Activated naive CD8-positive, alpha-beta T cell treated with anti-CD3 and anti-CD28 coated beads, Interleukin-2, amount 10 ng/mL, durations not matched to agents 7 days and 5 days (primary cell): Measurements from ENCODE around the gene MTG1. TPM values are rescaled to one million over a fixed set of nuclear protein-coding genes. Genes with fewer than 3 reads are reported as not detected.

Source experiments
- ATAC-seq: fragments of 150-1000 bp; cut with Tn5 transposase; one replicate; pipeline ENCODE4 v1.10.0; 2021; ENCODE audit warnings: low read depth, moderate library complexity
- POLR2A ChIA-PET: fragments of 350-600 bp; sonication (Branson Sonifier 250); formaldehyde crosslinking; loops from one replicate; lab custom pipeline; 2021; ENCODE audit warnings: antibody characterized with exemption; lab: Charles Lee
- DNase-seq: peaks from one replicate; pipeline ENCODE4 v3.0.0; 2021
- H3K27ac Mint-ChIP-seq: one replicate; pipeline ENCODE4 v1.8.0; 2022; ENCODE audit warnings: mild to moderate bottlenecking, mixed read lengths
- H3K27me3 Mint-ChIP-seq: one replicate; pipeline ENCODE4 v1.8.0; 2022; ENCODE audit warnings: mild to moderate bottlenecking, moderate library complexity, mixed read lengths
- H3K36me3 Mint-ChIP-seq: one replicate; pipeline ENCODE4 v1.8.0; 2021; ENCODE audit warnings: mild to moderate bottlenecking, mixed read lengths
- H3K4me1 Mint-ChIP-seq: one replicate; pipeline ENCODE4 v1.8.0; 2021; ENCODE audit warnings: mixed read lengths
- H3K4me3 Mint-ChIP-seq: one replicate; pipeline ENCODE4 v1.8.0; 2022; ENCODE audit warnings: mild to moderate bottlenecking, moderate library complexity, mixed read lengths
- H3K9me3 Mint-ChIP-seq: one replicate; pipeline ENCODE4 v1.8.0; 2021; ENCODE audit warnings: mixed read lengths
- total RNA-seq, 2 experiments: library from RNA; stranded (reverse); gene quantifications; one replicate each; pipeline ENCODE4 v1.2.3, GENCODE V29; 2021

MTG1 gene
- total RNA-seq, 2 experiments from 2014 or later = 53.7 to 56.6 TPM

GRCh38 chr10:133388973-133389818 lies 4.8 kb upstream of the MTG1 start:
- peak; percentile 64 for DNase-seq
- Mint-ChIP-seq H3K27ac (peak overlapping the region; percentile 99), H3K4me1 (peaks cover 31% of the 10 kb centered on the region), H3K4me3 (peak overlapping the region; percentile 85), H3K27me3 (no peaks in the 10 kb centered on the region), H3K36me3 (peaks cover 2% of the 10 kb centered on the region), H3K9me3 (no peaks in the 10 kb centered on the region)
- POLR2A ChIA-PET = interaction anchor here (0.6 to 3.7 kb wide), 6 partner anchors 8 to 130 kb away, joined by 3 to 18 read pairs (median 8); partner anchors contain the start of genes ECHS1, FUOM and PAOX
- peak; percentile 59 for ATAC-seq

GRCh38 chr10:133390597-133391248 lies 3.2 kb upstream of the MTG1 start:
- H3K27me3 Mint-ChIP-seq = no peaks in the 10 kb centered on the region
- peaks cover 34% of the 10 kb centered on the region for H3K4me1 Mint-ChIP-seq
- ATAC-seq (no peak), DNase-seq (no peak)
- H3K27ac Mint-ChIP-seq = peak overlapping the region; percentile 98
- peaks cover 5% of the 10 kb centered on the region for H3K36me3 Mint-ChIP-seq
- peak overlapping the region; percentile 76 for H3K4me3 Mint-ChIP-seq
- no peaks in the 10 kb centered on the region for H3K9me3 Mint-ChIP-seq
- POLR2A ChIA-PET = interaction anchor here (1.1 to 3.7 kb wide), 8 partner anchors 10 to 132 kb away, joined by 3 to 18 read pairs (median 6); partner anchors contain the start of genes CALY, ECHS1, FUOM and PAOX

DNA sequence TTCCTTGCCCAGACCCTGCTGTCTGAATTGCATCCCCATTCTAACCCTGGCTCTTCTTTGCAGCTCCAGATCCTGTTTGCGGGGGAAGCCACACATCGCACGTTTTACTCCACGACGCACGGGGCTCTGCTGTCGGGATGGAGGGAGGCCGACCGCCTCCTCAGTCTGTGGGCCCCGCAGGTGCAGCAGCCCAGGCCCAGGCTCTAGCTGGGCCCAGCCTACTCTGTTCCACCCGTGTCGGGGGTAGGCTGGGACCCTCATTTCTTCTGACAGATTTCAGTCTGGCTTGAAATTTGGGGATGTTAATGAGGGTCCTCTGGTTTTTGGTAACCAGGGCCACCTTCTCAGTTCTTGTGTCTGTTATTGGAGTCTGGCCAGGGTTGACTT lies 2.7 kb upstream of the MTG1 start:
- DNase-seq = no peak
- Mint-ChIP-seq H3K36me3 (peaks cover 4% of the 10 kb centered on the region), H3K4me3 (peak overlapping the region; percentile 44), H3K9me3 (no peaks in the 10 kb centered on the region), H3K4me1 (peaks cover 34% of the 10 kb centered on the region), H3K27ac (peak overlapping the region; percentile 98), H3K27me3 (no peaks in the 10 kb centered on the region)
- POLR2A ChIA-PET = interaction anchor here (1.1 to 3.7 kb wide), 6 partner anchors 10 to 37 kb away, joined by 3 to 18 read pairs (median 8); partner anchors contain the start of genes ECHS1, FUOM and PAOX
- no peak for ATAC-seq

- no peak overlapping the region for H3K4me3 Mint-ChIP-seq
- no peaks in the 10 kb centered on the region for H3K27me3 Mint-ChIP-seq
- POLR2A ChIA-PET = interaction anchor here (3.7 kb wide), 1 partner anchor 14 kb away, joined by 18 read pairs; the partner anchor contains the start of gene PAOX
- DNase-seq (no peak), ATAC-seq (no peak)
- peak overlapping the region; percentile 98 for H3K27ac Mint-ChIP-seq
- no peaks in the 10 kb centered on the region for H3K9me3 Mint-ChIP-seq
- H3K36me3 Mint-ChIP-seq = peaks cover 4% of the 10 kb centered on the region
- H3K4me1 Mint-ChIP-seq = peaks cover 34% of the 10 kb centered on the region
These were observed 2.0 kb upstream of the MTG1 start for GRCh38 chr10:133391761-133392518.

- Mint-ChIP-seq H3K27me3 (no peaks in the 10 kb centered on the region), H3K36me3 (peaks cover 10% of the 10 kb centered on the region), H3K27ac (peak overlapping the region; percentile 92), H3K9me3 (no peaks in the 10 kb centered on the region), H3K4me3 (peak overlapping the region; percentile 93), H3K4me1 (peaks cover 30% of the 10 kb centered on the region)
- no peak for DNase-seq
- no peak for ATAC-seq
- POLR2A ChIA-PET = no interaction called here
These were observed 425 bp upstream of the MTG1 start for GRCh38 chr10:133393401-133394063.

DNA sequence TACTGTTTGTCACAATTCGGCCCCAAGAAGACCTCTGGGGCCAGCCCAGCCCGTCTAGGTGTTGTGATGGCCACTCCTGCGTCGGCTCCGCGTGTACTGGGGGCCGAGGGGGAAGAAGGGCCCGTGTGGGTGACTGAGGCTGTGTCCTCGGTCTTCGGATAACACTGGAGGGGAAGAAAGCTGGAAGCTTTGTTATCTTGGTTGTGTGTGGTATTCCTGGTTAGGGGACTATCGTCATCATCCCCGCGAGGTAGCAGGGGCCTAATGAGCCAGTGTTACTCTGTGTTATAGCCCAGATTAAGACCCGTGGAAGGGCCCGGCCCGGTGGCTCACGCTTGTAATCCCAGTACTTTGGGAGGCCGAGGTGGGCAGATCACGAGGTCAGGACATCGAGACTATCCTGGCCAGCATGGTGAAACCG lies 854 bp downstream of the MTG1 start:
- peak overlapping the region; percentile 93 for H3K4me3 Mint-ChIP-seq
- POLR2A ChIA-PET = no interaction called here
- H3K36me3 Mint-ChIP-seq = peaks cover 10% of the 10 kb centered on the region
- no peak for DNase-seq
- H3K9me3 Mint-ChIP-seq = no peaks in the 10 kb centered on the region
- peaks cover 30% of the 10 kb centered on the region for H3K4me1 Mint-ChIP-seq
- H3K27ac Mint-ChIP-seq = peak overlapping the region; percentile 92
- ATAC-seq = no peak
- no peaks in the 10 kb centered on the region for H3K27me3 Mint-ChIP-seq

- ATAC-seq (no peak), DNase-seq (no peak)
- H3K27ac Mint-ChIP-seq = no peak overlapping the region
- H3K27me3 Mint-ChIP-seq = no peaks in the 10 kb centered on the region
- H3K4me3 Mint-ChIP-seq = no peak overlapping the region
- POLR2A ChIA-PET = no interaction called here
- H3K36me3 Mint-ChIP-seq = peaks cover 10% of the 10 kb centered on the region
- H3K4me1 Mint-ChIP-seq = peaks cover 27% of the 10 kb centered on the region
- no peaks in the 10 kb centered on the region for H3K9me3 Mint-ChIP-seq
These were observed 2.2 kb downstream of the MTG1 start for GRCh38 chr10:133396035-133396624.

GRCh38 chr10:133397938-133398337 lies 4.0 kb downstream of the MTG1 start:
- H3K4me3 Mint-ChIP-seq = no peak overlapping the region
- ATAC-seq (no peak), DNase-seq (no peak)
- peaks cover 27% of the 10 kb centered on the region for H3K4me1 Mint-ChIP-seq
- H3K9me3 Mint-ChIP-seq = no peaks in the 10 kb centered on the region
- peaks cover 18% of the 10 kb centered on the region for H3K36me3 Mint-ChIP-seq
- H3K27ac Mint-ChIP-seq = no peak overlapping the region
- no peaks in the 10 kb centered on the region for H3K27me3 Mint-ChIP-seq
- POLR2A ChIA-PET = no interaction called here

GRCh38 chr10:133399123-133399601 lies 5.2 kb downstream of the MTG1 start:
- H3K9me3 Mint-ChIP-seq = no peaks in the 10 kb centered on the region
- H3K27ac Mint-ChIP-seq = no peak overlapping the region
- H3K36me3 Mint-ChIP-seq = peaks cover 24% of the 10 kb centered on the region
- POLR2A ChIA-PET = no interaction called here
- DNase-seq (no peak), ATAC-seq (no peak)
- H3K27me3 Mint-ChIP-seq = no peaks in the 10 kb centered on the region
- peaks cover 25% of the 10 kb centered on the region for H3K4me1 Mint-ChIP-seq
- H3K4me3 Mint-ChIP-seq = no peak overlapping the region

DNA sequence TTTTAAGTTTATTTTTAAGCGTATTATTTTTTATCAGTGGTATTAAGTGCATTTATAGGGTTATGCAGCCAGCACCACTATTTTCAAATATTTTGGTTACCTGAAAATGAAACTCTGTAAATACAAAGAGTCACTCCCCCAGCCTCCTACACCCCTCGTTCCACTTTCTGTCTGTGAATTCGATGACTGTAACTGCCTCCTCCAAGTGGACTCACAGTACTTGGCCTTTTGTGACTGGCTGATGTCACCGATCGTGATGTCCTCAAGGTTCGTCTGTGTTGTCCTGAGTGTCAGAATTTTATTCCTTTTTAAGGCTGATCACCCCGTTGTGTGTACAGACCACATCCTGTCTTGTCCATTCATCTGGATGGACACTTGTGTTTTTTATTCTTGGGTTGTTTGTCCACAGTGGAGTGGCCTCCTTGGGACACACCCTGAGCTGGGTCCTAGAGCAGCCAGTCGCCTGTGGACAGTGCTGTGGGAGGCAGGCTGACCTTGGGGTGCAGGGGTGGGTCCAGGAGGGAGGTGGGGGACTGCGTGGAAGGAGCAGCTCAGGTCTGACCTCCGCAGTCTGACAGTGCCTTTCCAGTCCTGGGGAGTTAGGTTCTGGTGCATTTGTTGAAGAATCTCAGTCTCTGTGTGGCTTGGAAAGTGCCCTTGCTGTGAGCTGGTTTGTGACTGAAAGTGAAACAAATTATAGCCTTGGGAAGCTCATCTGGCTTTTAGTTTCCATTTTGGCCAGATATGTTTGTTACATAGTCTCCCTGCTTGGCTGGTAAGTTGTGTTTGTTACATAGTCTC lies 6.9 kb downstream of the MTG1 start:
- peaks cover 31% of the 10 kb centered on the region for H3K36me3 Mint-ChIP-seq
- POLR2A ChIA-PET = interaction anchor here (1.2 to 1.9 kb wide), 2 partner anchors 10 to 27 kb away, joined by 3 to 12 read pairs; no protein-coding TSS in a partner anchor
- H3K27me3 Mint-ChIP-seq = no peaks in the 10 kb centered on the region
- peaks cover 27% of the 10 kb centered on the region for H3K4me1 Mint-ChIP-seq
- DNase-seq (no peak), ATAC-seq (peak; percentile 90)
- H3K27ac Mint-ChIP-seq = peak overlapping the region; percentile 83
- H3K4me3 Mint-ChIP-seq = peak overlapping the region; percentile 58
- no peaks in the 10 kb centered on the region for H3K9me3 Mint-ChIP-seq

- Mint-ChIP-seq H3K4me1 (peaks cover 31% of the 10 kb centered on the region), H3K27ac (peak overlapping the region; percentile 83), H3K36me3 (peaks cover 35% of the 10 kb centered on the region), H3K27me3 (no peaks in the 10 kb centered on the region), H3K4me3 (peak overlapping the region; percentile 58), H3K9me3 (no peaks in the 10 kb centered on the region)
- ATAC-seq (peak; percentile 21), DNase-seq (no peak)
- POLR2A ChIA-PET = interaction anchor here (1.2 to 1.9 kb wide), 2 partner anchors 11 to 28 kb away, joined by 3 to 12 read pairs; no protein-coding TSS in a partner anchor
These were observed 7.5 kb downstream of the MTG1 start for GRCh38 chr10:133401500-133401899.
